ENCODE measurements around the gene TNFSF13. TPM values are rescaled to one million over a fixed set of nuclear protein-coding genes. Genes with fewer than 3 reads are reported as not detected.
"Not testable (repeated sequence)": the region's sequence is repeated elsewhere in the genome, so short reads cannot be mapped to it uniquely, and the experiment has no call there.

The TNFSF13 gene
- total RNA-seq, 4 donors from 2014 or later, result 24.5 to 70.9 (median 48.3) TPM

DNA sequence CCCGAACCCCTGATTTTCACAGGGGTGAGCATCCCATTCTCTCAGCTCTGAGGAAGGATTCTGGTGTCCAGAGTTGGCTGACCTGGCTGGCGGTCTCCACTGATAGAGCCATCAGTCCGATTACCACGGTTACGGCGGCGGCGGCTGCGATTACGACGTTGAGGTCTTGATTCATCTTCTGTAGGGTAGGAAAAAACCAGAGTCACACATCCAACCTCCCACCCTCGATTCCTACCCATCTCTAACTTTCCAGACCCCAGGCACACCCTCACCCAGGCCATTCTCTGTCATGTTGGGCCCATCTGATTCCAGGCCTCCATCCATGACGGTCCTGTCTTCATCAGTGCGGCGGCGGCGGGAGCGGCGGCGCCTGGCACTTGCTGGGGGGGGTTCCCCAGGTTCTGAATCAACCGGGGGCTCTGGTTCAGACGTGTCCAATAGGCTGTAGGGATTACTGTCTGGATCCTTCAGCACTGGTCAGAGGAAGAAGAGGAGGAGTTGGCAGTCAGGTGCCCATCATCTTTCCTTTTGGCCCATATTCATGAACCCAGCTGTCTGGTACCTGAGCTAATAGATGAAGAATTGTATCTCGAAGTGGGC, 34.0 kb downstream of the TNFSF13 start:
- no peak for ATAC-seq (ENCODE audit: low FRiP score)
- DNase-seq (ENCODE audit: low spot score), result no peak
- TF ChIP-seq, protein P1, sequence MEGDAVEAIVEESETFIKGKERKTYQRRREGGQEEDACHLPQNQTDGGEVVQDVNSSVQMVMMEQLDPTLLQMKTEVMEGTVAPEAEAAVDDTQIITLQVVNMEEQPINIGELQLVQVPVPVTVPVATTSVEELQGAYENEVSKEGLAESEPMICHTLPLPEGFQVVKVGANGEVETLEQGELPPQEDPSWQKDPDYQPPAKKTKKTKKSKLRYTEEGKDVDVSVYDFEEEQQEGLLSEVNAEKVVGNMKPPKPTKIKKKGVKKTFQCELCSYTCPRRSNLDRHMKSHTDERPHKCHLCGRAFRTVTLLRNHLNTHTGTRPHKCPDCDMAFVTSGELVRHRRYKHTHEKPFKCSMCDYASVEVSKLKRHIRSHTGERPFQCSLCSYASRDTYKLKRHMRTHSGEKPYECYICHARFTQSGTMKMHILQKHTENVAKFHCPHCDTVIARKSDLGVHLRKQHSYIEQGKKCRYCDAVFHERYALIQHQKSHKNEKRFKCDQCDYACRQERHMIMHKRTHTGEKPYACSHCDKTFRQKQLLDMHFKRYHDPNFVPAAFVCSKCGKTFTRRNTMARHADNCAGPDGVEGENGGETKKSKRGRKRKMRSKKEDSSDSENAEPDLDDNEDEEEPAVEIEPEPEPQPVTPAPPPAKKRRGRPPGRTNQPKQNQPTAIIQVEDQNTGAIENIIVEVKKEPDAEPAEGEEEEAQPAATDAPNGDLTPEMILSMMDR (IDR thresholded peaks at IDR 0.05), result no peak

GRCh38 chr17:7593296-7593695, 34.7 kb downstream of the TNFSF13 start:
- ATAC-seq (ENCODE audit: low FRiP score), result no peak
- DNase-seq (ENCODE audit: low spot score), result no peak
- TF ChIP-seq, protein P1 (IDR thresholded peaks at IDR 0.05), result no peak

- DNase-seq (ENCODE audit: low spot score); ATAC-seq (ENCODE audit: low FRiP score): not testable (repeated sequence)
Observed at GRCh38 chr17:7597561-7597960, 39.0 kb downstream of the TNFSF13 start.

- DNase-seq (ENCODE audit: low spot score), result no peak
- TF ChIP-seq, protein P1 (IDR thresholded peaks at IDR 0.05), result no peak
- ATAC-seq (ENCODE audit: low FRiP score), result no peak
Observed at GRCh38 chr17:7606280-7606679, 47.7 kb downstream of the TNFSF13 start.

GRCh38 chr17:7610641-7611040, 52.1 kb downstream of the TNFSF13 start:
- no peak for ATAC-seq (ENCODE audit: low FRiP score)
- TF ChIP-seq, protein P1 (IDR thresholded peaks at IDR 0.05), result no peak

More at GRCh38 chr17:7610641-7611040, 52.1 kb downstream of the TNFSF13 start:
- no peak for DNase-seq (ENCODE audit: low spot score)

Small RNA genes within 50 kb of the gene (small RNA-seq; reads per million reads assigned to genes)
- not detected for gene CD68
- not detected for gene RF00019
- gene SNORA48, result not detected
- gene SNORD10, result not detected

Other genes with a start within 250 kb of the TNFSF13 start
- gene GPS2, start 243.4 kb upstream of the TNFSF13 start, total RNA-seq, result 10 to 100 TPM; 49.6 to 91.3 (median 75.9) TPM
- gene NEURL4, start 229.4 kb upstream of the TNFSF13 start, total RNA-seq, result 10 to 100 TPM; 10.4 to 16.1 (median 11.5) TPM
- gene ACAP1, start 222.2 kb upstream of the TNFSF13 start, total RNA-seq, result 10 to 100 TPM in 1 of 4 donors, 1 to 10 TPM in 3; 3.3 to 13.1 (median 8.1) TPM
- 1 to 10 TPM; 6.7 to 9.9 (median 8.4) TPM for gene KCTD11, start 206.6 kb upstream of the TNFSF13 start, total RNA-seq
- gene TMEM95, start 203.6 kb upstream of the TNFSF13 start, total RNA-seq, result not detected
- 10 to 100 TPM in 1 of 4 donors, 1 to 10 TPM in 2, under 1 TPM in 1; 0.95 to 13.5 (median 5.2) TPM for gene TNK1, start 177.7 kb upstream of the TNFSF13 start, total RNA-seq
- 10 to 100 TPM; 11.1 to 16.9 (median 16.6) TPM for gene PLSCR3, start 164.2 kb upstream of the TNFSF13 start, total RNA-seq
- 10 to 100 TPM; 45.8 to 98.2 (median 83.2) TPM for gene TMEM256, start 154.7 kb upstream of the TNFSF13 start, total RNA-seq
- 1 to 10 TPM; 6.1 to 8.8 (median 8.1) TPM for gene NLGN2, start 150.9 kb upstream of the TNFSF13 start, total RNA-seq
- gene SPEM1, start 138.4 kb upstream of the TNFSF13 start, total RNA-seq, result not detected
- not detected for gene SPEM2, start 133.1 kb upstream of the TNFSF13 start, total RNA-seq
- gene SPEM3, start 129.9 kb upstream of the TNFSF13 start, total RNA-seq, result not detected
- 1 to 10 TPM; 4.7 to 8.4 (median 5.1) TPM for gene TMEM102, start 123.3 kb upstream of the TNFSF13 start, total RNA-seq
- 1 to 10 TPM in 3 of 4 donors, under 1 TPM in 1; 0.72 to 1.9 (median 1.7) TPM for gene FGF11, start 119.2 kb upstream of the TNFSF13 start, total RNA-seq
- 10 to 100 TPM in 1 of 4 donors, 1 to 10 TPM in 3; 3.0 to 10.9 (median 7.4) TPM for gene CHRNB1, start 113.7 kb upstream of the TNFSF13 start, total RNA-seq
- 10 to 100 TPM; 27.5 to 57.9 (median 38.5) TPM for gene ZBTB4, start 79.1 kb upstream of the TNFSF13 start, total RNA-seq
- not detected for gene SLC35G6, start 77.3 kb upstream of the TNFSF13 start, total RNA-seq
- 10 to 100 TPM; 57.1 to 99.2 (median 77.1) TPM for gene POLR2A, start 74.4 kb upstream of the TNFSF13 start, total RNA-seq
- gene TNFSF12, start 9.7 kb upstream of the TNFSF13 start, total RNA-seq, result 10 to 100 TPM; 29.2 to 64.5 (median 41.5) TPM
- 10 to 100 TPM; 48.9 to 66.7 (median 59.0) TPM for gene SENP3, start 3.2 kb downstream of the TNFSF13 start, total RNA-seq
- 100 to 1,000 TPM in 3 of 4 donors, 10 to 100 TPM in 1; 99.1 to 321 (median 191) TPM for gene CD68, start 20.9 kb downstream of the TNFSF13 start, total RNA-seq
- gene MPDU1, start 25.1 kb downstream of the TNFSF13 start, total RNA-seq, result 100 to 1,000 TPM in 3 of 4 donors, 10 to 100 TPM in 1; 86.5 to 144 (median 122) TPM
- gene SOX15, start 31.3 kb downstream of the TNFSF13 start, total RNA-seq, result under 1 TPM in 3 of 4 donors, not detected in 1; 0.56 to 0.95 (median 0.72) TPM
- gene FXR2, start 56.1 kb downstream of the TNFSF13 start, total RNA-seq, result 10 to 100 TPM; 17.8 to 30.3 (median 22.7) TPM
- 10 to 100 TPM; 55.5 to 81.3 (median 66.2) TPM for gene SAT2, start 69.1 kb downstream of the TNFSF13 start, total RNA-seq
- 1 to 10 TPM in 1 of 4 donors, under 1 TPM in 1, not detected in 2; 0.37 to 2.5 TPM for gene SHBG, start 71.4 kb downstream of the TNFSF13 start, total RNA-seq
- gene ATP1B2, start 92.2 kb downstream of the TNFSF13 start, total RNA-seq, result 1 to 10 TPM in 1 of 4 donors, under 1 TPM in 2, not detected in 1; 0.28 to 1.4 (median 0.48) TPM
- gene TP53, start 128.7 kb downstream of the TNFSF13 start, total RNA-seq, result 10 to 100 TPM; 18.1 to 26.3 (median 19.3) TPM
- gene WRAP53, start 129.7 kb downstream of the TNFSF13 start, total RNA-seq, result 1 to 10 TPM; 3.5 to 6.8 (median 4.3) TPM
- gene EFNB3, start 146.5 kb downstream of the TNFSF13 start, total RNA-seq, result 1 to 10 TPM in 3 of 4 donors, under 1 TPM in 1; 0.47 to 4.3 (median 2.4) TPM
- gene DNAH2, start 159.0 kb downstream of the TNFSF13 start, total RNA-seq, result under 1 TPM; 0.19 to 0.95 (median 0.65) TPM